Right lobe of liver (tissue), 6 donors: ENCODE measurements around the gene BTBD18. TPM values are rescaled to one million over a fixed set of nuclear protein-coding genes. Genes with fewer than 3 reads are reported as not detected.
A peak's percentile ranks its signal among the peaks of the same experiment; 100 is the strongest.

Source experiments
- ATAC-seq, 4 donors: fragments of 200-7000 bp; cut with Tn5 transposase; one replicate each; pipeline ENCODE4 v1.9.1; 2020; ENCODE audit warnings: mild to moderate bottlenecking in 4 of 4, moderate library complexity in 4 of 4
- DNase-seq, 3 donors: peaks; one replicate each; pipeline ENCODE4 v3.0.0-alpha.2; 2020
- H3K27ac ChIP-seq, 3 donors: fragments of 200-600 bp; one replicate each; pipeline ENCODE4 v1.8.0; 2022
- H3K27me3 ChIP-seq, 2 donors: fragments of 200-600 bp; one replicate each; pipeline ENCODE4 v1.8.0; 2022
- H3K36me3 ChIP-seq, 4 donors: fragments of 200-600 bp; sonication (generic) in 1 of 4; one replicate each; pipeline versions ENCODE4 v1.5.1 to v1.8.0; 2017 to 2022; ENCODE audit warnings: control low read depth in 1 of 4
- H3K4me1 ChIP-seq, 4 donors: fragments of 200-600 bp; sonication (generic) in 1 of 4; one replicate each; pipeline versions ENCODE4 v1.5.1 to v1.8.0; 2017 to 2022; ENCODE audit warnings: control low read depth in 1 of 4
- H3K4me3 ChIP-seq, 3 donors: fragments of 200-600 bp; one replicate each; pipeline ENCODE4 v1.8.0; 2022
- H3K9me3 ChIP-seq, 4 donors: fragments of 200-600 bp; sonication (generic) in 1 of 4; one replicate each; pipeline versions ENCODE4 v1.5.1 to v1.8.0; 2017 to 2022; ENCODE audit warnings: control low read depth in 1 of 4
- CTCF ChIP-seq, 4 donors: fragments of 200-600 bp in 3 of 4; fragments of 450-650 bp in 1 of 4; IDR thresholded peaks; one replicate each; pipeline versions ENCODE4 v1.5.1 to v1.8.0; 2016 to 2022; ENCODE audit warnings: antibody characterized with exemption in 4 of 4, mild to moderate bottlenecking in 2 of 4
- POLR2A ChIP-seq: fragments of 450-650 bp; IDR thresholded peaks from one replicate; pipeline ENCODE4 v1.6.1; 2017; ENCODE audit warnings: antibody characterized with exemption, mild to moderate bottlenecking
- WGBS: methylation state at CpG from one replicate; pipeline ENCODE4 v1.1.6; 2018; ENCODE audit warnings: low coverage, low lambda C conversion rate; ENCODE audit not compliant: insufficient coverage; ENCODE audit errors: missing lambda C conversion rate; 5-methylcytosine and 5-hydroxymethylcytosine counted together
- intact Hi-C, 2 donors: fragments of 100-400 bp; cut with DNase I; formaldehyde crosslinking; loops; one replicate each; pipeline versions ENCODE4 v1.11.2 to v1.14.1; 2022
- small RNA-seq, 2 experiments: library from RNA; depleted of rRNA; stranded (forward); fragments of <200 nt; gene quantifications; one replicate each; pipeline ENCODE3, GENCODE V24; 2016
- total RNA-seq, 6 experiments: library from RNA; depleted of rRNA in 2 of 6; stranded (reverse); fragments of >200 nt in 2 of 6; fragmentation: NEBNext Ultra II Directional in 3 of 6; extraction: Animal tissue kit (Norgen Biotek cat#: 25700) in 3 of 6; gene quantifications; one replicate each; pipeline versions ENCODE4 v1.1.0 to v1.2.4, GENCODE V29; 2016 to 2023
- donor health status: DM: no; HTN: yes; CAD: no.
- donor health status: DM: no; HTN: no; CAD: no.
- donor health status: DM: no; HTN: no; CAD: no.
- donor health status: DM: no; HTN: yes; CAD: no.
- donor health status: DM: no; HTN: yes; CAD: no.

The BTBD18 gene
- total RNA-seq, 6 experiments from 2014 or later, result not detected

GRCh38 chr11:57698843-57699365, 52.7 kb downstream of the BTBD18 start:
- DNase-seq, result no peak
- intact Hi-C loops, result no loop called here
- H3K36me3 ChIP-seq, result peaks cover 12 to 82% (median 46%) of the 10 kb centered on the region in 4 donors

More at GRCh38 chr11:57698843-57699365, 52.7 kb downstream of the BTBD18 start:
- H3K9me3 ChIP-seq, result no peaks in the 10 kb centered on the region
- WGBS, result 77% methylated on average over 5 of the region's 18 CpGs
- TF ChIP-seq POLR2A (no peak), CTCF (IDR thresholded peaks at IDR 0.05) (no peak)
- no peaks in the 10 kb centered on the region for H3K4me1 ChIP-seq
- H3K27me3 ChIP-seq, result no peaks in the 10 kb centered on the region
- no peak overlapping the region for H3K27ac ChIP-seq
- no peak overlapping the region for H3K4me3 ChIP-seq
- peak in 1 of 4 donors; percentile 20 for ATAC-seq

Small RNAs within 50 kb of the gene (small RNA-seq; reads per million reads assigned to genes)
- 0 reads per million in 2 experiments for gene AP001931.1
- gene TMX2-CTNND1, result 0 reads per million in 2 experiments

Other genes with a start within 250 kb of the BTBD18 start
- gene SLC43A1, start 236.1 kb downstream of the BTBD18 start, total RNA-seq, result 100 to 1,000 TPM in 3 of 6 experiments, 10 to 100 TPM in 3; 38.9 to 173 (median 106) TPM
- gene TIMM10, start 221.1 kb downstream of the BTBD18 start, total RNA-seq, result 10 to 100 TPM; 19.6 to 48.5 (median 39.0) TPM
- gene SMTNL1, start 214.2 kb downstream of the BTBD18 start, total RNA-seq, result not detected
- 100 to 1,000 TPM in 1 of 6 experiments, 10 to 100 TPM in 5; 36.6 to 124 (median 58.6) TPM for gene UBE2L6, start 184.1 kb downstream of the BTBD18 start, total RNA-seq
- 1,000 to 10,000 TPM; 1,903 to 2,571 (median 2,194) TPM for gene SERPING1, start 154.1 kb downstream of the BTBD18 start, total RNA-seq
- under 1 TPM in 4 of 6 experiments, not detected in 2; 0.06 to 0.84 (median 0.30) TPM for gene YPEL4, start 101.9 kb downstream of the BTBD18 start, total RNA-seq
- 1 to 10 TPM; 5.6 to 9.2 (median 6.8) TPM for gene CLP1, start 94.1 kb downstream of the BTBD18 start, total RNA-seq
- 10 to 100 TPM; 27.0 to 35.7 (median 33.6) TPM for gene ZDHHC5, start 83.7 kb downstream of the BTBD18 start, total RNA-seq
- 1 to 10 TPM; 5.7 to 8.7 (median 6.3) TPM for gene MED19, start 39.6 kb downstream of the BTBD18 start, total RNA-seq
- 10 to 100 TPM; 39.1 to 53.8 (median 48.5) TPM for gene TMX2, start 39.2 kb downstream of the BTBD18 start, total RNA-seq
- gene SELENOH, start 10.3 kb downstream of the BTBD18 start, total RNA-seq, result 100 to 1,000 TPM in 1 of 6 experiments, 10 to 100 TPM in 5; 57.1 to 110 (median 70.7) TPM
- gene CTNND1, start 10.0 kb upstream of the BTBD18 start, total RNA-seq, result 100 to 1,000 TPM in 3 of 6 experiments, 10 to 100 TPM in 3; 62.3 to 123 (median 97.8) TPM